ENCODE results near the gene NKAIN4.

Gene NKAIN4

DNA sequence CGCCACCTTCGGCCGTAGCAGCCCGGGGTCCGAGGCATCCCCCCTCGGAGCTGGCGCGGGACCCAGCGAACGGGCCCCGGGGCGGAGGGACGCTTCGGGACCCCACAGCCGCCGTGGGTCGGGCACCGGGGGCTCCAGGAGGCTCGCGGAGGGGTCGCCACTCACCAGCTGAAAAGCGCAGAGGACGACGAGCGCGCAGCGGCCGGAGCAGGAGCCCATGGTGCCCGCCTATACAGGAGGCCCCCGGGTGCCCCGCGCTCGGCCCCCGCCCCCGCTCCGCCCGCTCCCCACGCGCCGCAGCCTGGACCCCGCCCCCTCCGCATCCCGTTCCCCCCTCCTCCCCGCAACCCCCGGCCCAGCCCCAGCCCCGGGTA lies at the start of gene NKAIN4:
TSS of gene NKAIN4 (minus strand) at position 232 of the 374 bp plus-strand sequence. CDS start at position 219, 13 bp downstream.
- DNase-seq (ENCODE audit: low read depth in 2 of 2) = no peak

DNA sequence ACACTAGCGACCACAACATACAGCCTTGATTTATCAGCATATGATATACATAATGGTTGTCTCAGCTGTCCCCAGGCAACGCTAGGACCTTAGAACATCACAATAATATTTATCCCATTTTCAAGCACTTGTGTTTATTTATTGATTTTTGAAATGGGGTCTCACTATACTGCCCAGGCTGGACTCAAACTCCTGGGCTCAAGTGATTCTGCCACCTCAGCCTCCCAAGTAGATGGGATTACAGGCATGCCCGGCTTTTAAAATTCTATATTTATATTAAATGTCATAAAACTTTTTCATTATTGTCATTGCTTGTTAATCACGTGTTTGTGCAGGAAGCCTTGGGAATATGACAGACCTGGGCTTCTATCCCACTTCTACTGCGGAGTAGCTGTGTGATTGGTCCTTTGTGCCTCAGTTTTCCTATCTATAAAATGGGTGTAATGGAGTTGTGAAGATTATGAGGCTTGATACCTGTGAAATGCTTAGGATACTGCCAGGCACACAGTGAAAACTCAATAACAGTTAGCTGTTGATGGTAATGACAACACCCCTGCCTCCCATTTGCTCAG lies 48.9 kb upstream of the NKAIN4 start:
- no peak for DNase-seq (ENCODE audit: low read depth in 2 of 2)

DNA sequence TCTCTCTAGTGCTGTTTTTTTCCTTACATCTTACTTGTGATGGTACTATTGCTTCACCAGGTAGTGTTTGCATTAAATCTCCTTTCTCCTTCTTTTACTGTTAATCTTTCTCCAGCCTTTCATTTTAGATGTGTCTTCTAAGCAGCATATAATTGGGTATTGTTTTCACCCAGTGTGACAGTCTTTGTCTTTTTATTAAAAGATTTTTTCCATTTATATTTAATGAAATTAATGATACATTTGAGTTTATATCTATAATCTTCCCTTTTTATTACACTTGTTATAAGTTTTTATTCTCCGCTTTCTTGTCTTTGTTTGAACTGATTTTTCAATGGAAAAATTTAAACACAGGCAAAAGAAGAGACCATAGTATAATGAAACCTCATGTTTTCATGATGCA lies 47.4 kb upstream of the NKAIN4 start:
- no peak for DNase-seq (ENCODE audit: low read depth in 2 of 2)

DNA sequence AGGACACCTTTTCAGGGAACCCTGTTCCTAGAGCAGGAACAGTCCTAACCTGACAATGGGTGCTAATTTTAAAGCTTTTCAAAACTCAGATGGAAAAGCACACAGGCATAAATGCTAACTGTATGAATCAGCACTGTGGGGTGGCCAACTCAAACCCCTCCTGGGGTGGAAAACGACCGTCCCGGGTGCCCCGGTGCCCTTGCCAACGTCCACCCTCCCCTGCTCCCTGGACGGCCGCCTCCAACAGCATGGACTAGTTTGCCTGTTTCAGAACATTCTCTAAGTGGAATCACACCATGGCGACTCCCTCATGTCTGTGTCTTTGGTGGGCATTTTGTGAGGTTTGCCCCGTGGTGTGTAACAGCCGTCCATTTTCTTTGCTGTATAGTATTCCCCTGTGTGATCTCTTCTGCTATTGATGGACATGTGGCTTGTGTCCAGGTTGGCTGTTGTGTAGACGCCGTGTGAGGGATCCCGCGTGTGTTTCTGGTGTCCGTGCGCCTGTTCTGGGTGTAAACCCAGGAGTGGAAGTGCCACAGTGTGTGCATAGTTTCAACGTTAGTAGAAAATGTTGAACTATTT lies 44.6 kb upstream of the NKAIN4 start:
- DNase-seq (ENCODE audit: low read depth in 2 of 2) = no peak

DNA sequence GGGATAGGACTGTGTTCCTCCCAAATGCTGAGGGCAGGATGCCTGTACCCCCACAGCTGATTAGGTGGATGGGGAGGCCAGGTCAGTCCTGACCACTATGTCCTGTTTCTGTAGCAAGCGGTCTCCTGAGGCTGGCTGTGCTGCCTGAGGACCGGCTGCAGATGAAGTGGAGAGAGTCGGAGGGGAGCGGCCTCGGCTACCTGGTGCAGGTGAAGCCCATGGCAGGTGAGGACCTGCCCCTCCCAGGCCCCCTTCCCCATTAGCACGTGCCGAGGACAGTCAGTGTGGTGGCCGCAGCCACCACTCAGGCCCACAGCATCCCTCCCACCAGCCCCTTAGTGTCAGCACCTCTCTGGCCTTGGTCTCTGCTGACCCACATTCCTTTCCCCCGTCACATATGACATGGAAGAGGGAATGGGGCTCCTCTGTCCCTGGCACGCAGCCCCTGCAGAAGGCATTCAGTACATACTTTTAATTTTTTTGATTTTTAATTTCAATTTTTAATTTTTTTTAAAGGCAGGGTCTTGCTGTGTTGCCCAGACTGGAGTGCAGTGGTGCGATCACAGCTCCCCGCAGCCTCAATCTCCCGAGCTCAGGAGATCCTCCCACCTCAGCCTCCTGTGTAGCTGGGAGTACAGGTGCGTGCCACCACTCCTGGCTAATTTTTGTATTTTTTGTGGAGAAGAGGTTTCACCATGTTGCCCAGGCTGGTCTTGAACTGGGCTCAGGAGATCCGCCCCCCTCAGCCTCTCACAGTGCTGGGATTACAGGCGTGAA lies 43.7 kb upstream of the NKAIN4 start:
- no peak for DNase-seq (ENCODE audit: low read depth in 2 of 2)

DNA sequence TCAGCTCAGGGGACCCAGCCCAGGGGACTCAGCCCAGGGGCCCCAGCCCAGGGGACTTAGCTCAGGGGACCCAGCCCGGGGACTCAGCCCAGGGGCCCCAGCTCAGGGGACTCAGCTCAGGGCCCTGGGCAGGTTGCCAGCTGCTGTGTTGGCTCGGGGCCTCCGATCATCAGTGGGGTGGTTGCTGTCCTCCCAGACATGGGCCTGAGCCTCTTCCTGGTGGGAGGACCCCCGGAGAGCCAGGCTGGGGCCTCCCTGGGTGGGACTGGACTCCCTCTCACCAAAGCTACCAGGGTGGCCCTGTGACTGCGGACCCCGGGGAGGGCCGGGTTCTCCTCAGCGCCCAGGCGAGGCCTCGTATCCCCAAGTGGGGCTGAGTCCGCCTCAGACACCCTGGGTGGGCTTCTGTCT lies 43.1 kb upstream of the NKAIN4 start:
- no peak for DNase-seq (ENCODE audit: low read depth in 2 of 2)

DNA sequence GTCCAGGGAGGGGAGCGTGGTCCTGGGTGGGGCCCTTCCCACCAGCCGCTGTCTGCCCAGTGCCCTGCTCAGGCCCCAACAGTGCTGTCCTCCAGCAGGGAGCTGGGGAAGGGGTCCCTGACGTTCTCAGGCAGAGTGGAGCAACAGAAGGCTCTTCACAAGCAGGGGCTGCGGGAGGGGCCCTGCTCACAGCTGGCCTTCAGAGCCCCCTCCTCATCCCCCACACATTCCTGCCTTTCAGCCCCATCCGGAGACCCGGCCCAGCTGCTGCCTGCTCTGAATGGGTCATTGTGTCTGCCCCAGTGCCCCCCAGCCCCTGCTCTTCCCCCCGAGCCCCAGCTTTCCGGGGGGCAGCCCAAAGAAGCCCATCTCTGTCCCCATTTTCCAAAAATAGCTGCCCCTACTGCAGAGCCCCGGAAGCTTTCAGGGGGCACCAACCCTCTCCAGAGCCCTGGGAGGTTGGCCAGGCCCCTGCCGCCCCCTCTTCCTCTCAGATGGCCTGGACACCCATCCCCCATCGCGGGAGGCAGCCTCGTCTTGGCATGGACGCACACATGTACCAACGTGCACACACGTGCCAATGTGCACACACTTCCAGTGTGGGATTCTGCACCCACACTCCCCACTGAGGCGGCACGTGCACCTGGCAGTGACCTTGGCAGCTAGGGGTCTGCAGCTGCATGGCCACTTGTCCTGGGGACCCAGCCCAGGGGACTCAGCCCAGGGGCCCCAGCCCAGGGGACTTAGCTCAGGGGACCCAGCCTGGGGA lies 42.5 kb upstream of the NKAIN4 start:
- DNase-seq (ENCODE audit: low read depth in 2 of 2) = no peak

DNA sequence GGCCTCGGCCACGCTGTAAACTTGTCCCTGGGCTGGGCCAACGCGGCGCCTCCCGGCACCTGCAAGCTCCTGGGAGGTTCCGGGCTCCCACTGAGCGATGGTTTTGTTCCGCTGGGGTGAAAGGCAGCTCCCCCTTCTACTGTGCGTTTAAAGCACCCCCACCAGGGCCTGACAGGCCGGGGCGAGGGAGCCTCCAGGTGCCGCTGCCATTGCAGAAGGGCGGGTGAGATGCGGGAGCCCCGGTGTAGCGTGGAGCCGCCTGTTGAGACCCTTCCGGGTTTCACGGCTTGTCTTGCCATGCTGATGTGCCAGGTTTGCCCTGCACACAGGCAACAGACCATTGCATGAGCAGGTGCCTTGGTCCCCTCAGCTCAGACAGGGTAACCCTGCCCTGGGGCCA lies 41.6 kb upstream of the NKAIN4 start:
- no peak for DNase-seq (ENCODE audit: low read depth in 2 of 2)

DNA sequence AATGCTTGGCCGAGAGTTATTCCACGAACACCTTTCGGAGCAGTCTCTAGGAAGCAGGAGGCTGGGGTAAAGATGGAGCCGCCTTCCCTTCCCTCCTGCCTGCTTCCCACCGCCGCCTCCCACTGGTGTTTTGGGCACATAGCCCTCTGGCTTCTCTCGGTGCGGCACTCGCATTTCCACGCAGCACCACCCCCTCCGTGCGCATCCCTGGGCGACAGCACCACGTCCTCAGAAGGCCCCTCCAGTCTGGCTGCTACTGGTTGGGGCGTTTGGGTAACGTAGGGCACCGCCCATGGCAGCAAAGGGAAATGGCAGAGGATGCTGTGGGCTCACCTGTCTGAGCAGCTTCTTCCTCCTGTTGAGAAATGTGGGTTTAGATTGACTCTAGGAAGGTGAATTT lies 41.2 kb upstream of the NKAIN4 start:
- no peak for DNase-seq (ENCODE audit: low read depth in 2 of 2)

DNA sequence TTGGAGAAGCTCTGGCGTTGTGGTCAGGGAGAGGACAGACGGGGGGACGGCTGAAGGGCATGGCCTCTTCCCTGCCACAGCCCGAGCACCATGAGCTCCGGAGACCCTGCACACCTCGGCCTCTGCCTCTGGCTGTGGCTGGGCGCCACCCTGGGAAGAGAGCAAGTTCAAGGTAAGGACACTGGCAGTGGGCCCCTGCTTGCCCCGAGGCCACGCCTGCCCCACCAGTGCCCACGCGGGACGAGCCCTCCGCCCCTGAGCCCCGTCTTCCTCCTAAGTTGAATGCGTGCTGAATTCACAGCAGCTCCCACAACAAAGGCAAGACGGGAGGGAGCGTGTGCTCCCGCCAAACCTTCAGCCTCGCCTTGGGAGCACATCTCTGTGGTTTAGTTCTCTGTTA lies 40.8 kb upstream of the NKAIN4 start:
- DNase-seq (ENCODE audit: low read depth in 2 of 2) = no peak

DNA sequence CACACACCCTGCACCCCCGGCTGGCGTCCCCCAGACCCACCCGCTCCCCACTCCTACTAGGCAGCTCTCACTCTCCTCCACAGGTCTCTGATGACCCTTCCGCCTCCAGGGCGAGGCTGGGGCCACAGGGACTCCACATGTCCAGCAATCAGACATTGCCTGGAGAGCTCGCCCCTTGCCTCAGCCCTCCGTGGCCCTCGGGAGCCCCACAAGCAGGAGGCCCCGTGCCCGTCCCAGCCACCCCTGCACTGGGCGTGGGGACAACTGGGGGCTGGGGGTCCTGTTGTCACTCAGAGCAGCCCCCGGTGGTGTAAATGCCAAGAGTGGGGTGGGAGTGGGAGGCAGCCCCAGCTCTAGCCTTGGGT lies 40.3 kb upstream of the NKAIN4 start:
- no peak for DNase-seq (ENCODE audit: low read depth in 2 of 2)

DNA sequence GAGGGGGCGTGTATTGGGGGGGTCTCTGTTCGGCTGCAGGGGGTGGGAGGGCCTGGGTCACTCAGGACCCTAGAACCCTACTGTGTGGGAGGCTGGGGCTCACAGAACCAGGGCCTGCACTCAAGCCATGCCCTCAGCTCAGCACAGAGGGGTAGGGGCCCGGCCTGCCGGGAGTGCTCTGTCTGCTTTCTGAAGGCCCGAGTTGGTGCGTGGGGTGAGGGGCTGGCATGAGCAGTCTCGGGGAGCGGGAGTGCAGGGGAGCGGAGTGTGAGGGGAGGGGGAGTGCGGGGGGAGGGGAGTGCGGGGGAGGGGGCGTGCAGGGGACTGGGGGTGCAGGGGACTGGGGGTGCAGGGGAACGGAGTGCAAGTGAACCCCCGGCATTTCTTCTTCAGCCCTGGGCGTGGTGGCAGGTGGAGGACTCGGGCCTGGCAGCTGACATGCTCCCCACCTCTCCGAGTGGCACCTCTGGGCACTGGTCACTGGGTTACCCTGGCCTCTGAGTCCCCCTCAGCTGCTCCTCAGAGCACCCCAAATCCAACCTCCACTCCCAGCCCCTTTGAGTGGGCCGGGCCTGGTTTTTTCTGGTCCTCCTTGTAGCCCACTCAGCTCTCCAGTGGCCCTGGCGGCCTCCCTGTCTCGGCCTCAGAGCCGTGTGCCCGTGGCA lies 39.7 kb upstream of the NKAIN4 start:
- DNase-seq (ENCODE audit: low read depth in 2 of 2) = no peak

DNA sequence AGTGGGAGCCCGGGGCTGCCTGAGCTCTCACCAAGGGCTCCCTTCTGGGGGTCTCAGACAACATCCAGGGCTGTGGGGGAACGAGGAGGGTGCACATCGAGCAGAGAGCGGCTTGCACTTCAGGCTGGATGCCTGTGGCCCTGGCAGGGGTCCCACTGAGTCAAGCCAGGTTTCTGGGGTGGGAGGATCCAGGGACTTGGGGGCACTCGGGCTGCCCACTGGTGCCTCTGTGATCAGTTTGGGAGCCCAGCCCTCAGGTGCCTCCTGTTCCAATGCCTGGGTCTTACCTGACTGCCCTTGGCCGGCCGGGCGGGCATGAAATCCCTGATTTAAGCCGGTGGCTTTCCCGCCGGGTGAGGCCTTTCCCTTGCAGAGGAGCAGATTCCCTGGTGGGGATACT lies 39.2 kb upstream of the NKAIN4 start:
- no peak for DNase-seq (ENCODE audit: low read depth in 2 of 2)

DNA sequence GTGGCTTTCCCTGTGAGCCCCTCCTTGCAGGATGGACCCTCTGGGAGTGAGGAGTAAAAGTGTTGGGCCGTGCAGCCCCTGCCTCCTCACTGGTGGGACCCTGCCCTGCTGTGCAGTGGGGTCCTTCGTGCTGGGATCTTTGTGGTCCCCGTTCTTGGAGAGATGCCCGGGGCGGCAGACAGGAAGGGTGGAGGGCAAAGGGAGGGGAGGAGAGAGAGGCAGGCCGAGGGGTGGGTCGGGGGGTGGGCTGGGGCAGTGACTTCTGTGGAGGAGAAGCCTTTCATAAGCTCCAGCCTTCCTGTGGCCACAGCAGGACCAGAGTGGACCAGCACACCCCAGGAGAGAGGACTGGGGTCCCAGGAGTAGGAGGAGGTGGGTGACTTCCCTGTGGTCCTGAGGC lies 38.6 kb upstream of the NKAIN4 start, which contains the start of gene COL20A1:
TSS of gene COL20A1 (plus strand) at position 283 of the 400 bp plus-strand sequence. CDS start 1,922 bp downstream, outside the sequence.
- DNase-seq (ENCODE audit: low read depth in 2 of 2) = no peak

DNA sequence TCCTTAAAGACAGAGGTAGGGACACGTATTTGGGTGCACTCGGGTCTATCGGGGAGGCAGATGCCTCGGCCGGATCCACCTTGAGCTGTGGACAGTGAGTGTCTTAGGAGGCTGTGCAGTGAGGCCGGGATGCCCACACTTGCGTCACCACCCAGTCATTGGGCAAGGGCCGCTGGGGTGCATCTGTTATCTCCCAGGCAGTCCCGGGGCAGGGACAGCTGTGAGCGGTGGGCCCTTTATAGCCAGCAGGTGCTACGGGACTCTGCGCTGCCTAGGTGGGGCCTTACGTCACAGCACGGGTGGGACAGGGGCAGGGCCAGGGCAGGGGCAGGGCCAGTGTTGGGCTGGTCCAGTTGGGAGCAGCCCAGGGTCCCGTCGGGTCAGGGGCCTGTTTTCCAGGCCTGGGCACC lies 38.0 kb upstream of the NKAIN4 start:
- no peak for DNase-seq (ENCODE audit: low read depth in 2 of 2)

DNA sequence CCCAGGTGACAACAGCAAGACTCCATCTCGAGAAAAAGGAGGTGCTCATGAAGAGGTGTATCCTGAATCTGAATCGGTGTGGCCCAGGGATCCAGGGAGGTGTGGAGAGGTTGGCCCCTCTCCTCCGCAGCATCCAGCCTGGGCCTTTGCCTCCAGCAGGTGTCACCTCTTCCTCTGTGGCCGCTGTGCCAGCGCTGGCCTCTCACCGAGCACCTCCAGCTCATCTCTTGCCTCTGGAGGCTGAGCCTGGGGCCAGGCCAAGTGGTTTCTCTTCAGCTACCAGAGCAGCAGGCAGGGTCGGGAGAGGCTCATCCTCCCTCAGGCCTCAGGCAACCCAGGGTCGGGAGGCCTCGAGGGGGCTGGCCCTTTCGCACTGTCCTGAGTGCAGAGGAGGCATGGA lies 37.5 kb upstream of the NKAIN4 start:
- no peak for DNase-seq (ENCODE audit: low read depth in 2 of 2)

DNA sequence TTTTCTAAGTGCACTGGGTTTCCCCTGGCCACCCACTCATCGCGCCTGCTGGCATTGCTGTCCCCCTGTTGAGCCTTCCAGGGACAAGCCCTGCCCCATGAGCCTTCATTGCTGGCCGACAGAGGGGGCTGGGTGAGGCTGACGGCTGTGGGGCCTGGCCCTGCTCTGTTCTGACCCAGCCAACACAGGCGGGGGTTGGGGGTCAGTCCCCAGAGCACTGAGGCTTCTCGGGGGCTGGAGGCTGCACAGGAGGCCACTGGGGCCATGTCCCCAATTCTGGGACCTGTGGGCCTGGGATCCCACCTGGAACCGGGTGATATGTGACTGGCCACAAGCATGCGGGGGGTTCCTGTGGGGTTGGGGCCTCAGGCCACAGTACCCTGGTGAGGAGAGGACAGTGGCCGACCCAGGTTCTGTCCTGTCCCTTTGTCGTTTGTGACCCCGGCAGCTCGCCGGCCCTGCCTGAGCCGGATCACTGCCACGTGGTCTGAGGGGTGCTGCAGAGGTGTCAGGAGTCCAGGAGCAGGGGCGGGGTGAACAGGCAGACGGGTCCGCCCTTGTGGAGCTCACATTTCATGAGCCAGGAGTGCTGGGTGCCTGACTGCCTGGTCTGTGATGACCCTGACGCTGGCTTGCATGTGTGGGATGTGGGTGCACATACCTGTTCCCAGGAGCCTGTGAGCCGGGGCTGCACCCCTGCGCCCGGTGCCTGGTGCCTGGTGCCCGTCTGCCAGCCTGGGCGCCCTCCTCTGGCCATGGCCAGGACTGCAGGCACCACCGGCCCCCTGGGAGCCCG lies 36.6 kb upstream of the NKAIN4 start:
- peak in 1 of 2 donors; percentile 56 for DNase-seq (ENCODE audit: low read depth in 2 of 2)

DNA sequence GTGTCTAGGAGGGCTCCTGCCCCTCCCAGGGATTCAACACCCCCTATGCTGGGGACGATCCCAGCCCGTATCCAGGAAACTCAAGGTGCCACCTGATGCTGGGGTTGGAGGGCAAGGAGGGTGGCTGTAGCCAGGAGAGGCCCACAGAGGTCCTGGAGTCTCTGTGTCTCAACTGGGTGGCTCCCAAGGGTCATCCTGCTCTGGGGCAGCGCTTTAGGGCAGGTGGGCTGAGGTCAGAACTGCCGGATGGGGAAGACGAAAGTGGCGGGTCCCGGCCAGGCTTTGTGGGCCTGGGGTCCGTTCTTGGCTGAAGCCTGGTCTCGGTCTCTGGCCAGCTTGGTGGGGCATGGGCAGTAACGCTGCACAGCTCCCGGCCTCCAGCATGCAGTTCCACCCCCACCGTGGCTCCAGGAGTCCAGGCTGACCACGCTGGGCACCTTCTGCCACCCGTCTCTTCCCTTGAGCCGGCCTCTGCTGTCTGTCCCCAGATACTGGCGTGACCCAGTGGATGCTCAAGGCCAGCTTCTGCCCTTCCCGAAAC lies 35.9 kb upstream of the NKAIN4 start:
- no peak for DNase-seq (ENCODE audit: low read depth in 2 of 2)

DNA sequence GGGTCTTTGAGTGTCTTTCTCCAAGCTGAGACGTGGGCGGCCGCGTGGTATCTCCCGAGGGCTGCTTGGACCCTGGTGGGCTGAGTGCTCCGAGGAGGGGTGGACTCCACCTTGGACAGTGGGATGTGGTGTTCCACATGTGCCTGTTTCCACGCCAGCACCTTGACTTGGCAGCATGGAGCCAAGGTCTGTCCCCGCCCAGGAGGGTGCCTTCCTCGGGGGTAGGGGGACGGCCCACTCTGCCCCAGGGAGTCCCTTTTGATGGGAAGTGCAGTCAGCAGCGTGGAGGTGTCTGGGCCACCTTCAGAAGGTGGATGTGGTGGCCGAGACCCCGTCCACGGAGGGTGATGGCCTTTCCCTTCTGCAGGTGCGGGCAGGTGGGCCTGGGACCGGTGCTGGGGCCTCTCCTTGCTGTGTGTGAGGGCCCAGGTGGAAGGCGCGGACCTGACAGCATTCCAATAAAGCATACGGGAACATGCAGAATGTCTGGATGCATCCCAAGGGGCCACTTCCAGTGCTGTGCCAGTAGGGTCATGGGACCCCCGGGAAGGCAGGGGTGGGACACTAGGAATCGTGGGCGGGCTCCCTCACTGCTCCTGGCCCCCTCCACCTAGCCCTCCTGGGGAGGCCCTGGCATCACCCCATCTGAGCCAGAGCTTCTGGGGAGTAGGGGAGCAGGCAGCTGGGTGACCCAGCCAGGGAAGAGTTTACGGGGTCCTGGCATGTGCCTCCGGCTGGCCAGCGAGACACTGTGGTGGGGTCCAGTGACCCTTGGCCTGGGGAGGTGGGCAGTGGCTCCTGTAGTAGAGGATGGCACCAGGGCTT lies 35.3 kb upstream of the NKAIN4 start:
- DNase-seq (ENCODE audit: low read depth in 2 of 2) = no peak

All from stimulated activated CD4-positive, alpha-beta T cell treated with anti-CD3 and anti-CD28 coated beads, Interleukin-1b, Interleukin-23, amount 100 ng/mL, for 1 hour (primary cell).